Measurements from ENCODE around the gene NPPB. TPM values are rescaled to one million over a fixed set of nuclear protein-coding genes. Genes with fewer than 3 reads are reported as not detected.

The NPPB gene
- total and polyA plus RNA-seq, 2 of the 8 experiments (the other 6 are each of a cell fraction or from before 2014, with no cell fraction given) = 0.36 to 0.91 TPM

DNA sequence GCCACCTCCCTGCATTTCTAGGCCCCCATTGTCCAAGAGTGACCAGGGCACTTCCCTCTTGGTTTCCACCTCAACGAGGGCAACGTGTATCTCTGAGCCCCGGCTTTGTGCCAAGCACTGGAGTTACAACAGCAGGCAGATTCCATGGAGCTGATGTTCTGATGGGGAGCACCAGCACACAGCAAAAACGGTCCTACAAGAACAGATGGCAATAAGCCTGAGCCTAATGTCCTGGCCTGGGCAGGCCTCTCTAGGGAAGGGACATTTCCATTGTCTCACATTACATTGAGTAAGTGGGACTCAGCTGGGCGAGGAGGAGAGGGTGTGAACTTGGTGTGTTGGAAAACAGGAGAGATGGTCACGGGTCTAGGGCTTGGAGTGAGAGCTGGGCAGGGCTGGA lies 27.2 kb upstream of the NPPB start:
- peaks cover 0 to 2% of the 10 kb centered on the region in 2 experiments; a peak in 2 of 4 replicates for H3K9me3 ChIP-seq (ENCODE audit: insufficient read depth in 2 of 2, low read depth in 1 of 2, low read length in 1 of 2)
- H3K56ac ChIP-seq (replicated peaks; ENCODE audit: insufficient read length, low read depth, low read length) = no peak overlapping the region
- H3K27ac ChIP-seq (ENCODE audit: low read depth, low read length) = no peak overlapping the region
- H3K4me3 ChIP-seq (ENCODE audit: extremely low read depth in 1 of 4, insufficient read depth in 2 of 4, low read depth in 3 of 4, low read length in 4 of 4) = no peak overlapping the region
- WGBS, 2 experiments (ENCODE audit: extremely low coverage in 1 of 2, insufficient coverage in 1 of 2, insufficient read length in 1 of 2, insufficient replicate concordance in 2 of 2, low coverage in 1 of 2, low lambda C conversion rate in 2 of 2, missing lambda C conversion rate in 1 of 2) = 80% methylated on average over 6 of the region's 6 CpGs; no CpG with 5 or more reads in 1 of the 2 experiments
- FAIRE-seq (no peak), DNase-seq (ENCODE audit: low read depth in 1 of 2, low spot score in 2 of 2) (no peak)
- no peak overlapping the region for H4K8ac ChIP-seq (ENCODE audit: extremely low read depth, insufficient read depth, low read length)
- ChIA-PET POLR2A (ENCODE audit: partially characterized antibody) (interaction anchor here (0.7 to 5.4 kb wide), 2 partner anchors 22 to 27 kb away, joined by 3 to 46 read pairs; no protein-coding TSS in a partner anchor), CTCF (ENCODE audit: partially characterized antibody) (interaction anchor here (0.6 to 4.9 kb wide), 10 partner anchors 8 to 998 kb away, joined by 3 to 27 read pairs (median 8); no protein-coding TSS in a partner anchor)
- H3K27me3 ChIP-seq (replicated peaks in 1 of 4; ENCODE audit: control insufficient read depth in 3 of 4, extremely low read depth in 1 of 4, insufficient read depth in 3 of 4, low read length in 3 of 4) = no peaks in the 10 kb centered on the region
- no peak overlapping the region for H3K9ac ChIP-seq (replicated peaks in 1 of 4; ENCODE audit: extremely low read depth in 1 of 4, low read depth in 3 of 4, low read length in 3 of 4)
- no peak overlapping the region for H3K14ac ChIP-seq (ENCODE audit: insufficient read length)
- peaks cover 0 to 10% (median 8%) of the 10 kb centered on the region in 4 experiments; a peak in 6 of 7 replicates for H3K4me1 ChIP-seq (replicated peaks in 1 of 4; ENCODE audit: control insufficient read depth in 3 of 4, insufficient read depth in 4 of 4, low read length in 3 of 4)
- no peak overlapping the region for H3K4me2 ChIP-seq (ENCODE audit: insufficient read depth in 1 of 2, low read depth in 2 of 2, low read length in 2 of 2)
- no peak overlapping the region for H2BK12ac ChIP-seq (ENCODE audit: low read depth, low read length)
- H2BK120ac ChIP-seq (replicated peaks; ENCODE audit: low read depth, low read length) = no peak overlapping the region
- no peaks in the 10 kb centered on the region for H3K23me2 ChIP-seq (ENCODE audit: low read depth, low read length)
- H2BK15ac ChIP-seq (ENCODE audit: low read length) = no peak overlapping the region
- no peak overlapping the region for H4K91ac ChIP-seq (replicated peaks; ENCODE audit: insufficient read length, low read length)
- peak overlapping the region; percentile 35 for H2BK5ac ChIP-seq (ENCODE audit: low read depth, low read length)
- H4K20me1 ChIP-seq (replicated peaks in 1 of 2; ENCODE audit: control insufficient read depth in 1 of 2, insufficient read depth in 2 of 2, low read length in 2 of 2) = no peaks in the 10 kb centered on the region
- no peak overlapping the region for H2AFZ ChIP-seq (ENCODE audit: low read length)
- no peak overlapping the region for H2AK5ac ChIP-seq (ENCODE audit: low read depth, low read length)
- no peak for TF ChIP-seq CTBP2 (IDR thresholded peaks at IDR 0.05; ENCODE audit: borderline replicate concordance, insufficient read depth, insufficient read length, low read length)
- TF ChIP-seq BRCA1 (IDR thresholded peaks at IDR 0.05; ENCODE audit: low read depth, low read length) = no peak
- TF ChIP-seq SP1 (IDR thresholded peaks at IDR 0.05; ENCODE audit: low read depth, low read length) = no peak
- TF ChIP-seq, protein P1, sequence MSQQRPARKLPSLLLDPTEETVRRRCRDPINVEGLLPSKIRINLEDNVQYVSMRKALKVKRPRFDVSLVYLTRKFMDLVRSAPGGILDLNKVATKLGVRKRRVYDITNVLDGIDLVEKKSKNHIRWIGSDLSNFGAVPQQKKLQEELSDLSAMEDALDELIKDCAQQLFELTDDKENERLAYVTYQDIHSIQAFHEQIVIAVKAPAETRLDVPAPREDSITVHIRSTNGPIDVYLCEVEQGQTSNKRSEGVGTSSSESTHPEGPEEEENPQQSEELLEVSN (IDR thresholded peaks at IDR 0.05) = no peak
- TF ChIP-seq HDAC6 (IDR thresholded peaks at IDR 0.05; ENCODE audit: low read depth, low read length) = no peak
- no peak for TF ChIP-seq TAF7 (optimal IDR thresholded peaks at IDR 0.05; ENCODE audit: borderline replicate concordance, low read depth, low read length)
- TF ChIP-seq CBX5 (IDR thresholded peaks at IDR 0.05; ENCODE audit: low read depth, low read length) = no peak
- H2BK20ac ChIP-seq (ENCODE audit: low read length) = no peak overlapping the region
- H3K23ac ChIP-seq (ENCODE audit: insufficient read length) = no peak overlapping the region
- no peaks in the 10 kb centered on the region for H3K79me1 ChIP-seq (ENCODE audit: low read depth, low read length)
- H3K79me2 ChIP-seq (ENCODE audit: control insufficient read depth in 1 of 2, insufficient read depth in 2 of 2, low read length in 2 of 2) = no peaks in the 10 kb centered on the region
- H3K36me3 ChIP-seq (ENCODE audit: control insufficient read depth in 2 of 4, insufficient read depth in 4 of 4, low read length in 3 of 4) = no peaks in the 10 kb centered on the region
- H3K4ac ChIP-seq (replicated peaks; ENCODE audit: insufficient read length, low read depth, low read length) = peak overlapping the region; percentile 11
- H3K18ac ChIP-seq (ENCODE audit: extremely low read depth, low read length) = no peak overlapping the region
- H4K5ac ChIP-seq (ENCODE audit: insufficient read length, low read depth, low read length) = no peak overlapping the region

All from H1 (cell line).